ENCODE data around the gene UCK1.

The UCK1 gene

GRCh38 chr9:131475111-131475955 is 55.7 kb downstream of the UCK1 start:
- no peak for DNase-seq

DNA sequence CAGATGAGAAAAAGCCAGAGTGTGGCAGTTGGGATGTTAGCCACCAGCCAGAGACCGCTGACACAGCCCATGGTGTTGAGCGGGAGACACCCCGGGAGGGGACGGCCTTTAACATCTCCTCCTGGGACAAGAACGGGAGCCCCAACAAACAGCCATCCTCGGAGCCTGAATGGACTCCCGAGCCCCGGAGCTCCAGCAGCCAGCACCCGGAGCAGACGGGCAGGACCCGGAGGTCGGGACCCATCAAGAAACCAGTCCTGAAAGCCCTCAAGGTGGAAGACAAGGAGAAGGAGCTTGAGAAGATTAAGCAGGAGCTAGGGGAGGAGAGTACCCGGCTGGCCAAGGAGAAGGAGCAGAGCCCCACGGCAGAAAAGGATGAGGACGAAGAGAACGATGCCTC is 56.4 kb downstream of the UCK1 start:
- no peak for DNase-seq

- DNase-seq = no peak
Measured at GRCh38 chr9:131473891-131474290, 57.2 kb downstream of the UCK1 start.

Measured in stimulated activated CD4-positive, alpha-beta T cell treated with anti-CD3 and anti-CD28 coated beads, Interleukin-4, amount 100 ng/mL, for 24 hours (primary cell).